Muscle of leg (tissue), 11 donors: ENCODE results near the gene MTMR12. TPM values are rescaled to one million over a fixed set of nuclear protein-coding genes. Genes with fewer than 3 reads are reported as not detected.

Experiments
- DNase-seq: peaks from one replicate; pipeline ENCODE4 v3.0.0; 2013
- H3K27ac ChIP-seq: one replicate; pipeline ENCODE4 v1.5.1; 2013; ENCODE audit warnings: mild to moderate bottlenecking, low read length, control low read depth
- H3K27me3 ChIP-seq: one replicate; pipeline ENCODE4 v1.6.1; 2013; ENCODE audit warnings: low read length; ENCODE audit not compliant: control insufficient read depth, insufficient read depth
- H3K36me3 ChIP-seq: one replicate; pipeline ENCODE4 v1.6.1; 2013; ENCODE audit warnings: low read length; ENCODE audit not compliant: control insufficient read depth, insufficient read depth
- H3K4me1 ChIP-seq: one replicate; pipeline ENCODE4 v1.6.1; 2013; ENCODE audit warnings: low read length; ENCODE audit not compliant: control insufficient read depth, insufficient read depth
- H3K4me3 ChIP-seq: one replicate; pipeline ENCODE4 v1.5.1; 2013; ENCODE audit warnings: low read length, control low read depth
- H3K9me3 ChIP-seq: replicated peaks from 2 replicates; pipeline ENCODE4 v1.6.1; 2013; ENCODE audit warnings: low read depth, low read length; ENCODE audit not compliant: control insufficient read depth
- WGBS: methylation state at CpG from one replicate; pipeline ENCODE4 v1.1.5; 2013; ENCODE audit warnings: missing lambda C conversion rate; ENCODE audit not compliant: insufficient coverage; 5-methylcytosine and 5-hydroxymethylcytosine counted together
- polyA plus RNA-seq, 8 donors: library from polyadenylated mRNA; unstranded; fragments of 120-200 nt; gene quantifications; one replicate each; pipeline versions ENCODE4 v1.2.1 to v1.2.3, GENCODE V29; 2013; ENCODE audit warnings: inconsistent platforms in 1 of 8, low replicate concordance in 1 of 8; ENCODE audit not compliant: insufficient read length in 8 of 8, insufficient read depth in 1 of 8
- total RNA-seq: library from RNA; stranded (reverse); fragments of 120-200 nt; gene quantifications from one replicate; pipeline ENCODE4 v1.2.4, GENCODE V29; 2013

MTMR12 gene
- total and polyA plus RNA-seq, 9 donors, result 12.9 to 19.2 (median 15.2) TPM

DNA sequence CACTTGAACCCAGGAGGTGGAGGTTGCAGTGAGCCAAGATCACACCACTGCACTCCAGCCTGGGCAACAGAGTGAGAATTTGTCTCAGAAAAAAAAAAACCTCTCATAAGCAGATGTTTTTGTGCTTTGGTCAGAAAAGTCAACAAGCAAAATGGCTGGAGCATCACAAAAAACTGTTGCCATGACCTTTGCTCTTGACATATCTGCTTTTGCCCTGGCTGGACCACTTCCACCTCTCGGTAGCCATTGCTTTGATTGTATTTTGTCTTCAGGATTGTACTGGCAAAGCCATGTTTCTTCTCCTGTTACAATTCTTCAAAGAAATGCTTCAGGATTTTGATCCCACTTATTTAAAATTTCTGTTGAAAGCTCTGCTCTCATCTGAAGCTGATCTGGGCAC lies 67.0 kb downstream of the MTMR12 start:
- Histone ChIP-seq H3K27me3 (no peaks in the 10 kb centered on the region), H3K27ac (no peak overlapping the region), H3K36me3 (peaks cover 62% of the 10 kb centered on the region), H3K9me3 (no peaks in the 10 kb centered on the region), H3K4me3 (no peak overlapping the region), H3K4me1 (no peaks in the 10 kb centered on the region)
- no CpG with 5 or more reads among the region's 1 CpG for WGBS
- no peak for DNase-seq

DNA sequence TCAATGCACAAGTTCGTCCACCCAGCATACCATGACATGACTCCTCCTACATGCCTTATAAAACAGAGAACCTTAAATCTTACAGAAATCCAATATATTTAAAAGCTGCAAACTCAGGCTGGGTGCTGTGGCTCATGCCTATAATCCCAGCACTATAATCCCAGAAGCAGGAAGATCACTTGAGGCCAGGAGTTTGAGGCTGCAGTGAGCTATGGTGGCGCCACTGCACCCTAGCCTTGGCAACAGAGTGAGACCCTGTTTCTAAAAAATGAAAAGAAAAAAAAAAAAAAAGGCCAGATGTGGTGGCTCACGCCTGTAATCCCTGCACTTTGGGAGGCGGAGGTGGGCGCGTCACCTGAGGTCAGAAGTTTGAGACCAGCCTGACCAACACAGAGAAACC lies 68.7 kb downstream of the MTMR12 start:
- Histone ChIP-seq H3K27ac (no peak overlapping the region), H3K36me3 (peaks cover 55% of the 10 kb centered on the region), H3K9me3 (no peaks in the 10 kb centered on the region), H3K4me1 (no peaks in the 10 kb centered on the region), H3K4me3 (no peak overlapping the region), H3K27me3 (no peaks in the 10 kb centered on the region)
- DNase-seq, result no peak
- 92% methylated on average over 2 of the region's 6 CpGs for WGBS

DNA sequence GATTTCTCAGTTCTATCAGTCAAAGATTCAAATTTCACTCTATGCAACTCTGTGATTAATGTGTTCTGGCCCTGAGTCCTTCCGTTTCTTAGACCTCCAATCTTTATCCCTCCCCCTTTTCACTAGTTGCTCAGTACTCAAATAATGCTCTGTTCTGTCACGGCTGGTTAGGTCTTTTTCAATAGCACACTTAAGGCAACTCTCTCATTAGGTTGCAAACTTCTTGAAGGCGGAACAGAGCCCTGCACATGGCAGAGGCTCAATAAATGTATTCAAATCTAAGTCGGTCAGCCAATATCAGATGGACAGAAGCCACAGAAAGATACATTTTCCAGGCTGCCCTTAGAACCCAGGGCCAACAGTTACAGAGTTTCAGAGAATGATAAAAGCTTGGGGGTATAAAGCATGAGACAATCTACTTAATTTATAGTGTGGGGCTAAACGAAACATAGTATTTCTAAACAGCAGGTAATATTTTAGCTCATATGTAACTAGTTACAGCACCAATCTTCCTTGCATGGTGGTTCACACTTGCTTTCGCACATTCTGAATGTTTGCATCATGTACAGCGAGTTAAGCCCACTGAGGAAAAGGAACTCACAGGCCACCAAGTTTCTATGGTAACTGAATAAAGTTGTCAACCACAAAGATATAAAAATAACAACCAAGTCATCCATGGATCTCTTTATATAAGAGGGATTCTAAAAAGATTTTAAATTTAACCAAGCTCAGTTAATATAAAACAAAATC lies 71.5 kb downstream of the MTMR12 start:
- Histone ChIP-seq H3K9me3 (no peaks in the 10 kb centered on the region), H3K4me1 (no peaks in the 10 kb centered on the region), H3K27ac (peak overlapping the region; percentile 65), H3K36me3 (peaks cover 50% of the 10 kb centered on the region), H3K4me3 (no peak overlapping the region), H3K27me3 (no peaks in the 10 kb centered on the region)
- peak; percentile 67 for DNase-seq
- WGBS, result 87% methylated on average over 4 of the region's 7 CpGs

DNA sequence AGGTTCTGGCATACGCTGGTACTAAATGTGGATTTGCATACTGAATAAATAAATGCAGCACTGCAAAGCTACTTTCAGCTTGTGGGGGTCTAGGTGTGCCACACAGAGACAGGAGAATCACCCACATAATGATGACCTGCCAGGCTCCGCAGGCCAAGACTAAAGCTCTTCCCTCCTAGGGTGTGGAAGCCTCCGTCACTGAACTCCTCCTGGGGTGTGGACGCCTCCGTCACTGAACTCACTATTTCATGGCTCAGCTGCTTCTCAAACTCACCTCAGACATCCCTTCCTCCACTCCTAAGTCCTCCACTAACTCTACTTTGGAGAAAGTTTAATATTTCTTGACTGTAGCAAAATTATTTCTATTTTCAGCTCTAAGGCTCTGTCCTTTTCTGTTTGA lies 73.4 kb downstream of the MTMR12 start:
- Histone ChIP-seq H3K27ac (no peak overlapping the region), H3K4me3 (no peak overlapping the region), H3K9me3 (no peaks in the 10 kb centered on the region), H3K27me3 (no peaks in the 10 kb centered on the region), H3K36me3 (peaks cover 39% of the 10 kb centered on the region), H3K4me1 (no peaks in the 10 kb centered on the region)
- 83% methylated on average over 1 of the region's 5 CpGs for WGBS
- no peak for DNase-seq

DNA sequence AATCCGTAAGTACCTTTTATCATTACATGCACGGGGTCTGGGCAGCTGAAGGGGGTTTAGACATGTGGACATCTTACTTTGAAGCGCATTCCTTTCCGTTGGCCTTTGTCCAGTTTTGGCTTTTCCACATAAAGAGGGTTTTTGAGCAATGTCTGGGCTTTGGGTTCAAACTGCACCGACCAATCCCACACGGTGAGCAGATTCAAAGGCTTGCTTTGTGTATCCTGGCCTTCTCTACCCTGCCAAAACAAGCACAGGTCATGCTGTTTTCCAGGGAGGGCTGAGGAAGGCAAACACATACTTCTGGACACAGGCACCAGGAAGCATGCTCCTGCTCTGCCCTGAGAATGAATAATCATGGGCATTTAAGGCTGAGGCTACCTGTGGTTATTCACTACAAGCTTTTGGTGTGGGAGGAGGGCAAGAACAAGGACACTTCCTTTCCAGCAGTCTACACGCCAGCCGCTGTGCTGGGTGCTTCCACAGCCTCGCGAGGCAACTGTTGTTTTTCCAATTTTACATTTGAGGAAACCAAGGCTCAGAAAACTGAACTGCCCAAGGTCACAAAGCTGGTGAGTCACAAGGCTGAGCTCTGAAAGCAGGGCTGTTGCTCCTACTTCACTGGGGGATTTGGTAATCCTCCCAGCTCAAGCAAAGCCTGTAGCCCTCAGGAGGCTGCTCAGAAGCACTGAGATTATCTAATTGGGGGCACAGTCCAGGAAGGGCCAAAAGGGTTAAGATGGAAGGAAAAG lies 78.9 kb downstream of the MTMR12 start:
- Histone ChIP-seq H3K4me1 (peaks cover 23% of the 10 kb centered on the region), H3K27ac (no peak overlapping the region), H3K9me3 (no peaks in the 10 kb centered on the region), H3K4me3 (no peak overlapping the region), H3K36me3 (peaks cover 39% of the 10 kb centered on the region), H3K27me3 (no peaks in the 10 kb centered on the region)
- DNase-seq, result no peak
- 71% methylated on average over 10 of the region's 10 CpGs for WGBS

DNA sequence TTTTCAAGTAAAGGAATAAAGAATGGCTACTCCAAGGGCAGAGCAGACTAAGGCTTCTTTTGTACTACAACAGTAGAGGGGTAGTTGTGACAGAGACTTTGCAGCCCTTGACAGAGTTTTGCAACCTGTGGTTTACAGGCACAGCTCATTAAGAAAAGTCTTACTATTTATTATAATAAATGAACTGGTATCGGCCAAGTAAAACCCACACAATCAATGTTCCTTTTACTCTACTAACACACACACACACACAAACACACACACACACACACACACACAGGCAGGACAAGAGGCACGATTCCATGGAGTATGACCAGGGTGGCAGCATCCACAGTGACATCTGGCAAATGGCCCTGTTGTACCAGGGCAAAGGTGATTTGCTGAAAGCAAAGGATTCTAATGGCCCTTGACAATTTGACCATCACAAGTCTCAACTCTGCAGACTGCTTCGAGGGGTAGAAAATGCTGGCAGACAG lies 79.5 kb downstream of the MTMR12 start:
- H3K36me3 ChIP-seq, result peaks cover 40% of the 10 kb centered on the region
- no peaks in the 10 kb centered on the region for H3K9me3 ChIP-seq
- no peak overlapping the region for H3K4me3 ChIP-seq
- peaks cover 23% of the 10 kb centered on the region for H3K4me1 ChIP-seq
- no peaks in the 10 kb centered on the region for H3K27me3 ChIP-seq
- H3K27ac ChIP-seq, result no peak overlapping the region
- no peak for DNase-seq
- no CpG with 5 or more reads among the region's 3 CpGs for WGBS

DNA sequence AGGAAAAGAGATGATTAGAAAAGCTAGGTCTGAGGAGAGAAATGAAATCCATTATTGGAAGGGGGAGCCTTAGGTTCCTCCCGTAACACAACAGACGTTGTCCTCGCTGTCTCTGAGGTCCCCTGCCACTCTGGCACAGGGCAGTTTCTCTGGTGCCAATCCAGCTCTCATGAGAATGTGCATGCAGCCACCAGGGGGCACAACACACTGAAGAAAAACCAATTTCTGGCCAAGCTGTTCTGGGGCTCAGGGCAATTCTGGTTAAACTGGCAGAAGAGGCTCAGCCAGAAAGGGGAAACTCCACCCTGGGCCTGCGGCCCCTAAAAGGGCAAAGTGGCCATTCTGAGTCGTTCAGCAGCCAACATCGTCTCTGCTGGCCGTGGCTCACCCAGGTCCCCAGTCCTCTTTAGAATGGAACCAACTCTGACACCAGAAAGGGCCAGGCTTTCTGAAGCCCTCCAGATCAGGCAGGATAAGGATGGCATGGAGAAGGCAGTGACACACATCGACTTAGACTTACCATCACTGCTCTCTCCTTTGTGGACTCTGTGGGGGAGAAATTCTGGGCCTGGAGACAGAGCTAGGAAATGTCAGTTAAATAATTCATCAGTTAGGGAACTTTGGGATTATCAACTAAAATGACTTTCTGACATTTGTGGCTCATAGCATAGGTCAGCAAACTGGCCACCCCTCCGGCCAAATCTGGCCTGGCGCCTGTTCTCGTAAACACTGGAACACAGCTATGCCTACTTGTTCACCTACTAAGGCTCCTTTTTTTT lies 80.1 kb downstream of the MTMR12 start:
- no peaks in the 10 kb centered on the region for H3K9me3 ChIP-seq
- no peak overlapping the region for H3K4me3 ChIP-seq
- peaks cover 38% of the 10 kb centered on the region for H3K36me3 ChIP-seq
- DNase-seq, result peak; percentile 67
- no peaks in the 10 kb centered on the region for H3K27me3 ChIP-seq
- H3K27ac ChIP-seq, result no peak overlapping the region
- H3K4me1 ChIP-seq, result peaks cover 23% of the 10 kb centered on the region
- 43% methylated on average over 5 of the region's 11 CpGs for WGBS

DNA sequence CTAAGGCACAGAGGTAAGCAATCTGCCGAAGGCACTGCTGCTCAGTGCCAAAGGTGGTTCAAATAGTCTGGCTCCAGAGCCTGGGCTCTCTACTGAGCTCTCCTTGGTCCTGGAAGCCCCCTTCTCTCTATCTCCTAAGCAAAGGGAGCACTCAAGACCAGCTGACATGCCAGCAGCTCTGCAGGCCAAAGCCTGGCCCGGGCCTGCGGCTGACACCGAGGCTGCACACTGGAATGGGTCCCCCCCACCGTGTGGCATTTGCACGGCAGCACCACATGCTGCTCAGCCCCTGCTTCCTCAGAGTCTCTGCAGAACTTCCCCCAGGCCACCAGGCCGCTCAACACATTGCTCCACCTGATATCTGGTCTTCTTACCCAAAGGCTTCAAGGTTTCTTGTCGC lies 80.8 kb downstream of the MTMR12 start:
- Histone ChIP-seq H3K27ac (no peak overlapping the region), H3K36me3 (peaks cover 35% of the 10 kb centered on the region), H3K27me3 (no peaks in the 10 kb centered on the region), H3K4me1 (peaks cover 23% of the 10 kb centered on the region), H3K9me3 (no peaks in the 10 kb centered on the region), H3K4me3 (no peak overlapping the region)
- 63% methylated on average over 8 of the region's 8 CpGs for WGBS
- DNase-seq, result no peak

DNA sequence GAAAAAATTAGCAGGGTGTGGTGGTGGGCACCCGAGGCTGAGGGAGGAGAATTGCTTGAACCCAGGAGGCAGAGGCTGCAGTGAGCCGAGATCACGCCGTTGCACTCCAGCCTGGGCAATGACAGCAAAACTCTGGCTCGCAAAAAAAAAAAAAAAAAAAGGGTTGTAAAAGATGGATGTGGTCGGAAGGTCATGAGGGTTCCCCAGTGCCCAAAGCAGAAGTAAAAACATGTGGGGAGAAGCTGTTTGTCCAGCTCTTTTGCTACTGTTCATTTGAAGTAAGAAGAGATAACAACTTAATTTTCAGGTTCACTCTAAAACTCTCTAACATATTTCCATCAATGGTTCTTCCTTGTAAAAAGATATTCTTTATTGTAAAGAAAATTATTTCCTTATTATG lies 81.5 kb downstream of the MTMR12 start:
- peaks cover 35% of the 10 kb centered on the region for H3K36me3 ChIP-seq
- WGBS, result 80% methylated on average over 1 of the region's 6 CpGs

More for the DNA sequence above, 81.5 kb downstream of the MTMR12 start:
- Histone ChIP-seq H3K27ac (peak overlapping the region; percentile 3), H3K4me3 (no peak overlapping the region), H3K4me1 (peaks cover 23% of the 10 kb centered on the region), H3K27me3 (no peaks in the 10 kb centered on the region), H3K9me3 (no peaks in the 10 kb centered on the region)
- DNase-seq, result no peak
